GM08714 (cell line): Measurements from ENCODE around the gene MLANA.

Experiments
- H3K4me3 ChIP-seq: fragments of 200-500 bp; sonication (Bioruptor generic); 2 replicates; pipeline ENCODE4 v1.5.1; 2014; ENCODE audit warnings: mild to moderate bottlenecking, low read length, inconsistent platforms
- ZNF274 ChIP-seq: IDR thresholded peaks from 2 replicates; pipeline ENCODE4 v1.6.1; 2012; ENCODE audit warnings: mild to moderate bottlenecking, low read depth, low read length

The MLANA gene, protein sequence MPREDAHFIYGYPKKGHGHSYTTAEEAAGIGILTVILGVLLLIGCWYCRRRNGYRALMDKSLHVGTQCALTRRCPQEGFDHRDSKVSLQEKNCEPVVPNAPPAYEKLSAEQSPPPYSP

DNA sequence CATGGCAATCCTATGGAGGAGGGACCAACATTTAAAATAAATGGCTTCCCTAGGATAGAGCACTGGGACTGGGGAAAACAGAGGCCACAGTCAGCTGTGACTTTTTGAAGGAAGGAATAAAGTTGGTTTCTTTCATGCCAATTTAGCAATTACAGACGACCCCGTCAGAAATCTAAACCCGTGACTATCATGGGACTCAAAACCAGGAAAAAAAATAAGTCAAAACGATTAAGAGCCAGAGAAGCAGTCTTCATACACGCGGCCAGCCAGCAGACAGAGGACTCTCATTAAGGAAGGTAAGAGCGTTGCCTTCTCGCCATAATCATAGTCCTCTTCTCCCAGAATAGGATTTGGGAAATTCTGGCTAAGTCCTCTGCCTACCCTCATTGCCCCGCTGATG lies at the start of gene MLANA:
Gene MLANA (plus strand): TSS at position 249 of the 400 bp plus-strand sequence. CDS start 1,586 bp downstream, outside the sequence.
- TF ChIP-seq ZNF274, result no peak
- H3K4me3 ChIP-seq, result no peak within 1 kb of the TSS

DNA sequence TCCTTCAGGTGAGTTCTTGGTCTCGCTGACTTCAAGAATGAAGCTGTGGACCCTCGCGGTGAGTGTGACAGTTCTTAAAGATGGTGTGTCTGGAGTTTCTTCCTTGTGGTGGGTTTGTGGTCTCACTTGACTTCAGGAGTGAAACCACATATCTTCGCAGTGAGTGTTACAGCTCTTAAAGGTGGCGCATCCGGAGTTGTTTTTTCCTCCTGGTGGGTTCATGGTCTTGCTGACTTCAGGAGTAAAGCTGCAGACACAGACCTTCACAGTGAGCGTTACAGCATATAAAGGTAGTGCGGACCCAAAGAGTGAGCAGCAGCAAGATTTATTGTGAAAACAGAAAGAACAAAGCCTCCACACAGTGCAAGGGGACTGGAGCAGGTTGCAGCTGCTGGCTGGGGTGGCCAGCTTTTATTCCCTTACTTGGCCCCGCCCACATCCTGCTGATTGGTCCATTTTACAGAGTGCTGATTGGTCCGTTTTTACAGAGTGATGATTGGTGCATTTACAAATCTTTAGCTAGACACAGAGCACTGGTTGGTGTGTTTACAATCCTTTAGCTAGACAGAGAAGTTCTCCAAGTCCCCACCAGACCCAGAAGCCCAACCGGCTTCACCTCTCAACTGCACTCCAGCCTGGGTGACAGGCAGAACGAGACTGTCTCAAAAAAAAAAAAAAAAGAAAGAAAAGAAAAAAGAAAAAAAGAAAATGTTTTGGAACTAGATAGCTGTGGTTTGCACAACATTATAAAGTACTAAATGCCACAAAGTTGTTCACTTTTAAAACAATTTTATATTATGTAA lies 48.7 kb upstream of the MLANA start:
- TF ChIP-seq ZNF274, result no peak
- peak overlapping the region; percentile 3; the same call in 1 of the 2 replicates for H3K4me3 ChIP-seq

DNA sequence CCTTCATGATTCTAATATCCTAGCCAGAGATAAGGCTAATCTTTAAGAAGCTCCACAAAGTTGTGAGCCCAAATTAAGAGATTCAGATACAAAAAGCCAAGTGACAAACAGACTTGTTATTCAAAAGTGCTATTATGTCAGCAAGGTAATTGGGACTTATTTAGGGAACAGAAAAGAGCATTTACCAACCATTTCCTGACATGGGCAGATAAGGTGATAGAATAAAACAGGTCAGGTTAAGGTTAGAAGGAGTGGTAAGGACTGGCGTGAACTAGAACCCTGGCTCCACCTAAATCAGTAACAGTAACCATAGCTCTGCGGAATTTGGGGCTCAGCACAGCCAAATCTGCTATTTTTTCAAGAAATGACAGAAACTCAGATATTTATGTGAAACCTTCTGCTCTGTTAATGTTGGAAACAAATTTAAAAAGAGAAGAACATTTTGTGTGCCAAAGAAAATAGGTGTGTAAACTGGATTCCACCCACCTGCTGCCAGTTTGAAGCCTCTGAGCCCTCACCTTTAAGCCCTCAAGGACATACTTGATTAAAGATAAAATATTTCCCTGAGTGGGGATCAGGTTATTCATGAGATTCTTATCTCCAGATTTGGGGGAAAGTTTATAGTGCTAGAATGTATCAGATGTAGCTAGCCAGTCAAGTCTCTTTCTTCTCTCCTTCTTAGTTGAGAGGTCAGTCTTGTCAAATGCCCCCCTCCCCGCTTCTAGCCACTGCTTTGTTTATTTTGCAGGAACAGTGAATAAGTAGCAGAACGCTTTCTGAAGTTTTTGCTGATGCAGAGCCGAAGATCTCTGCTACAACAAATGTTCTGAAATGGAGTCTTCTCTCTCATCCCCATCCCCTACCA lies 47.5 kb upstream of the MLANA start:
- no peak overlapping the region; the same call in 1 of the 2 replicates for H3K4me3 ChIP-seq
- TF ChIP-seq ZNF274, result no peak

DNA sequence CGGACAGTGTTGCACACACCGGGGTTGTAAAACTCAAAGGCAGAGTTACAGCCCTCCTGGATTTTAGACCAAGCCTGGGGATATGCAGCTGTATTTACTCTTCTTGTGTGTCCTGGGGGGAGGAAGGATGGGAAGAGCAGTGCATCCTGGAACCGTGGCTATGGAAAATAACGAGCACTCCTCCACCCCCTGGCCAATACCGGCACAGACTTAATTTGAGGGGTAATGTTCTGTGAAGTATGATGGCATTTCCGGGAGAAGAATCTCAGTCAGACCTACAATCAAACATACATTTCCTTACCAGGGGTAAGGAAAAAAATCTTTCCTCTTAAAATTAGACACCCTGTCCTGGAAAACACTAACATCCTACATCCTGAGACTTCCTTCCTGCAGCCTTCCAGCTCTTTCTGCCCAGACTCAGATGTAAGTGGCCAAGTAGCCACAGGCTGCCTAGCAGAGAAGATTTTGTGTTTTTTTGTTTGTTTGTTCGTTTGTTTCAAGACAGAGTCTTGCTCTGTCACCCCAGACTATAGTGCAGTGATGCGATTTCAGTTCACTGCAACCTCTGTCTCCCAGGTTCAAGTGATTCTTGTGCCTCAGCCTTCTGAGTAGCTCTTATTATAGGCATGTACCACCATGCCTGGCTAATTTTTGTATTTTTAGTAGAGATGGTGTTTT lies 46.8 kb upstream of the MLANA start:
- no peak for TF ChIP-seq ZNF274
- H3K4me3 ChIP-seq, result no peak overlapping the region; the same call in 1 of the 2 replicates

DNA sequence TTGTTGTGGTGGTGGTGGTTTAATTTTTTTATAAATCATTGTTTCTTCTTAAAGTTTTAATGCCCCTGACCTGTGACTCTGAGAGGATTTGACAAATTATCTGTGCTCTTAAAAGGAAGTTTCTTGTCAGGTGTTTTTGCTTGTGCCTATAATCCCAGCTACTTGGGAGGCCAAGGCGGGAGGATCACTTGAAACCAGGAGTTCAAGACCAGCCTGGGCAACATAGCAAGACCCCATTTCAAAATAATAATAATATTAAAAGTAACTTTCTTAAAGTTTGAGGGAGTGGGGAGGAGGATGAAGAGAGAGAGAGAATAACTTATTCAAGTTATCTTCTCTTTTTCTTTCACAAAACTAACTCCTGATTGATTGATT lies 45.5 kb upstream of the MLANA start:
- no peak for TF ChIP-seq ZNF274
- no peak overlapping the region for H3K4me3 ChIP-seq

DNA sequence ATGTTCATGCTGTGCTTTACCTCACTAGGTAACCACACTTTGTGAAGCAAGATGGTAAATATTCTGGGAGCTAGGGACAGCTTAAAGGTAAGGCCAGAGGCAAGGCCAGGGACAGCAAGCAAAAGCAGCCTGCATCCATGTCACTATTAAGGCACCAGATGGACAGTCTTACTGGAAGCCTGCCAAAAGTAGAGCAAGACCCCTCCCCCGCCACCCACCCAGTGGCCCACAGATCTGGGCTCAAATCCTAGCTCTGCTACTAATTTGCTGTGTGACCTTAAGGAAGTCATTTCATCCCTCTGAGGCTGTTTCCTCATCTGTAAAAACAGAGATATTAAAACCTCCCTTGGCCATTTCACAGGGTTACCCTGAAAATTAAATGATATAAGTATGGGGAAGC lies 44.6 kb upstream of the MLANA start:
- H3K4me3 ChIP-seq, result no peak overlapping the region
- no peak for TF ChIP-seq ZNF274

DNA sequence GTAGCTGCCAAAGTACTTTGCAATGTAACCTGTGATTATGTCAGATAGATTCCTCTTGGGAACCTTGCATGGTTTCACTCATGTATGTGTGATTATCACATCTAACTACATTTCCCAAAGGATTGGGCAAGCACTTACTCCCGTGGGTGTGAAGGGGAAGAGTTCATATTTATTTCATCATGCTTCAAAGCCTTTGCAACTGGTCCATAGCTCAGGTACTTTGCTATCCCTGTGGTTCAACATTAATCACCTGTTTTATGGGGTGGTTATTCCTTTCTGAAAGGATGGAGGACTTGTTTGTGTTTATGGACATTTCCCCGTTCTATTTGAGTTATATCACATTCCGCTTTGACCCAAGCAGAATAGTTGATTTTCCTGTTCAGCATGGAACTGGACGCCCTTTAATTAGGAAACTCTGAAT lies 44.2 kb upstream of the MLANA start:
- no peak overlapping the region for H3K4me3 ChIP-seq
- TF ChIP-seq ZNF274, result no peak

DNA sequence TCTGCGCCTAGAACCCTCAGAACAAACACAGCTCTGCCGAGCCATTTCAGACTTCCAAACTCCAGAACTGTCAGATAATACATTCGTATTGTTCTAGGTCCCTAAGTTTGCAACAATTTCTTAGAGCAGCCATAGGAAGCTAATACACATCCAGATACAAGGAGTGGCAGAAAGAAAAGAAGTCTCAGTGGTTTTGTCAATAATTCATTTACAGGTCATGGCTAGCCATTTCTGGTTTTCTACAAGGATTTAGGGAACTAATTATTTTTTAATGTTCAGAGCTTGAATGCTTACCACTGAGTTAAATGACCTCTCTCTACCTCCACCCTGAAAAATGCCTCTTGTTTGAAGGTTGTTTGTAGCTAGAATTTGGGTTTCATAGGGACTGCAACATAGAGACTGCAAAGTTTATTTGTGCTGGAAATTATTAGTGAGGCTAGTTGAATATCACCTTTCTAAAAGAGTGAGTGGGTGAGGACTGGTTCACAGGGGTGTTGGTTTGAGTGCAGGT lies 42.3 kb upstream of the MLANA start:
- TF ChIP-seq ZNF274, result no peak
- H3K4me3 ChIP-seq, result no peak overlapping the region; the same call in 1 of the 2 replicates

DNA sequence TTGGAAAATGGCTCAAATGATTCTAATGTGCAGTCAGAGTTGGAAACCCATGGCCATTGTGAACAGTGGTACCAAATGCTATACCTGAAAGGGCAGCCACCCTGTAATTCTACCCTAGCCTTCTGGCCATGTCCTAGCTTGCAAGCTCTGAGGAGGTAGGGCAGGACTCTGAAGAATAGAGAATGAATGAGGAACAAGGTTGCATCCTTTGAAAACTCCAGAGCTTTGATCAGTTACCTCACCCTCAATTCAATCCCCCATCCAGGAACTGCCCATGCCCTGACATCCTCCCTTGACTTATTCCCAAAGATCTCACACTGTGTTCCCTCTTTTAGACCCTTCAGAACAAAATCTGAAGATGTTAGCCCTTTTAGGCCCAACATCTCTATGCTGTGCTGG lies 40.0 kb upstream of the MLANA start:
- TF ChIP-seq ZNF274, result no peak
- H3K4me3 ChIP-seq, result no peak overlapping the region

DNA sequence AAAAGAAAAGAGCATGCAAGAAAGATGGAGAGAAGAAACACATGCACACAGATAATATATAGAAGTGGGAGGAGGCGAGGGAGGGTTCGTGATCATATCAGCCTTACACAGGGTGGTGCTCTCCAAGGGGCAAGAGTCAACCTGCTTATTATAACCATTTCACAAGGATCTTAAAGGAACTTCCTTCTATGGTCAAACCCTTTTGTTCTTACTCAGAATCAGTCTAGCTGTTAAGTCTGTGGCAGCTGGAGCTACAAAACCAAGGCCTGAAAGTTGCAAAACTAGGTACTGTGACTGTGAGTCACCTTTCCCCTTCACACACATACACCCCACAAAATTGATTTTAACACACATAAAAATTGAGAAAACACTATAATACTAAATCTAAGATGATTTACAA lies 39.2 kb upstream of the MLANA start:
- H3K4me3 ChIP-seq, result no peak overlapping the region
- no peak for TF ChIP-seq ZNF274

DNA sequence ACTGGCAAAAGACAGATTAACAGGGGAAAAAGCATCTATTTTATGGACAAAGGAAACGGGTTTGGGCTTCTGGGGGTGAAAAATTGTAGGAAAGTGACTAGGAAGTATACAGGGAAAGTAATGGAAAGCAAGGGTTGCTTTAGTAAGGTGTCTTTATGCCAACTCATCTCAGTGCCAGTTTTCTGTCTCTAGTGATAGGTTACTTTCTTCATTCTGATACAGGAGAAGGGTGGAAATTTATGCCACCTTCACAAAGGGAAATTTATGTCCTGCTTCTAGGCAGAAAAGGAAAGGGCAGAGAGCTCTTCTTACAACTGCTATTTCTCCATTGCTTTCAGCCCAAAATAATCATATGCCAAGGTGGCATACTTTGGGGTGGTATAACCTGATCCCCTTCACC lies 37.7 kb upstream of the MLANA start:
- no peak for TF ChIP-seq ZNF274
- H3K4me3 ChIP-seq, result no peak overlapping the region

DNA sequence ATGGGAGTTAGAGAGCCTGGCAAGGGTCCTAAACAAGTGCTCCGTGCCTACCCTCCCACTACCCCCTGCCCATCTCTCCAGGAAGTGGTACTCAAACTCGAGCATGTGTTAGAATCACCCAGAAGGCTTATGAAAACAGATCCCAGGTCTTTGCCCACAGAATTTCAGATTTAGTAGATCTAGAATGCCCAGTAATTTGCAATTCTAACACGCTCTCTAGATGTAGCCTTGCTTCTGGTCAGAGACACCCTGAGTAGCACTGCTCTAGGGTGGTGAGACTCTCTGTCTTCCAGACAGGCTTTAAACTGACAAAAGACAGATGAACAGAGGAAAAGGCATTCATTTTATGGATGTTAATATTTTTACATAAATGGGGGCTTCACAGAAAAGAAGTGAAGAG lies 37.1 kb upstream of the MLANA start:
- TF ChIP-seq ZNF274, result no peak
- no peak overlapping the region for H3K4me3 ChIP-seq

DNA sequence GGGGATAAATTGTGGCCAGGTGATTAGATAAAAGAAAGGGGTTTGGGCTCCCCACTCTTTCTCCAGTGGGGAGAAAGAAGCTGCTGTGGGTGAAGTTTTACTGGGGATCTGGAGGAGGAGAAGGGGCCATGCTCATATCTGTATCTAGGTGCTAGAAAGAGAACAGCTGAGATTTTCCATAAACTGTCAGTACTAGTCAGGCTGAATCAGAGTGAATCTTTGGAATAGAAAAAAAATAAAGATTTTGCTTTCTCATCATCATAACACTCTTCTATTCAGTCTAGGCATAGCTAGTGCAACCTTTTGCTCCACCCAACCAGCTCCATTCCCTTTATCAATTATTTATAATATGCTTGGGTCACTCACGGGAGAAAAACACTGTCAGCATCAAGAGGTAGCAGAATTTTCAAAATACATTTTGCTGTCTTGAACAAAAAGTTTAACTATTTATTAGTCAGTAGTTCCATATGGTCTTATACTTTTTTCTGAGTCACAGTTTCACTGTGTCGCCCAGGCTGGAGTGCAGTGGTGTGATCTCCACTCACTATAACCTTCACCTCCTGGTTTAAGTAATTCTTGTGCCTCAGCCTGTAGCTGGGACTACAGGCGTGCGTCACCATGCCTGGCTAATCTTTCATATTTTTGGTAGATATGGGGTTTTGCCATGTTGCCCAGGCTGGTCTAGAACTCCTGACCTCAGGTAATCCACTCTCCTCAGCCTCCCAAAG lies 36.5 kb upstream of the MLANA start:
- H3K4me3 ChIP-seq, result no peak overlapping the region
- TF ChIP-seq ZNF274, result no peak
